Measurements from ENCODE around the gene CTSG.
A peak's percentile ranks its signal among the peaks of the same experiment; 100 is the strongest.
"Not testable (repeated sequence)": the region's sequence is repeated elsewhere in the genome, so short reads cannot be mapped to it uniquely, and the experiment has no call there.

The CTSG gene

GRCh38 chr14:24535737-24536136, 40.3 kb downstream of the CTSG start:
- DNase-seq = peak; percentile 16

GRCh38 chr14:24534286-24534685, 41.8 kb downstream of the CTSG start:
- no peak for DNase-seq

- not testable (repeated sequence) for DNase-seq
These were observed 50.0 kb downstream of the CTSG start for GRCh38 chr14:24525877-24526620.

All from CD4-positive, alpha-beta T cell treated with Interleukin-15 for 1 hour (primary cell).